MM.1S (cell line): Measurements from ENCODE around the gene TMC1.

ENCODE experiments used
- EZH2 ChIP-seq: fragments of 300-600 bp; sonication (generic); optimal IDR thresholded peaks from 2 replicates; pipeline ENCODE3; 2017; ENCODE audit warnings: low read depth, mild to moderate bottlenecking, antibody characterized with exemption, low read length, mixed read lengths
- TF ChIP-seq, protein P1 (sequence below): fragments of 300-600 bp; sonication (generic); IDR thresholded peaks from 2 replicates; pipeline ENCODE4 v1.5.1; 2016; ENCODE audit warnings: antibody characterized with exemption, low read length, mixed read lengths

DNA sequence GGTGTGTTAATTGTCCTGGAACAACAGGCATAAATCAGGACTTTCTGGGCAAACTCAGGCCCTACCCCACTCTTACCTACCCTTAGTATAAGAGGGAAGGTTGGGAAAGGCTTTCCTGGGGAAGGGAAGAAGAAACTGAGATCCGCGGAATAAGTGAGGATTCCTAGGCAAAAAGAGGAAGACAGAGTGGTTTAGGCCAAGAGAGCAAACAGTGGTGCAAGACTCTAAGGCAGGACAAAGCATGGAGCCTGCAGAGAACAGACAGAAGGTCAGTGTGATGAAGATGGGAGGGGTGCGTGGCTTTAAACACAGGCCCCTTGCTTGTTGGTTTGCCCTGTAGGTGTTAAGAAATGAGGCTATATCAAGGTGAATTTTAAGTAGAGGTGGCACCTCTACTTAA lies 69.4 kb downstream of the TMC1 start:
- TF ChIP-seq, protein P1, sequence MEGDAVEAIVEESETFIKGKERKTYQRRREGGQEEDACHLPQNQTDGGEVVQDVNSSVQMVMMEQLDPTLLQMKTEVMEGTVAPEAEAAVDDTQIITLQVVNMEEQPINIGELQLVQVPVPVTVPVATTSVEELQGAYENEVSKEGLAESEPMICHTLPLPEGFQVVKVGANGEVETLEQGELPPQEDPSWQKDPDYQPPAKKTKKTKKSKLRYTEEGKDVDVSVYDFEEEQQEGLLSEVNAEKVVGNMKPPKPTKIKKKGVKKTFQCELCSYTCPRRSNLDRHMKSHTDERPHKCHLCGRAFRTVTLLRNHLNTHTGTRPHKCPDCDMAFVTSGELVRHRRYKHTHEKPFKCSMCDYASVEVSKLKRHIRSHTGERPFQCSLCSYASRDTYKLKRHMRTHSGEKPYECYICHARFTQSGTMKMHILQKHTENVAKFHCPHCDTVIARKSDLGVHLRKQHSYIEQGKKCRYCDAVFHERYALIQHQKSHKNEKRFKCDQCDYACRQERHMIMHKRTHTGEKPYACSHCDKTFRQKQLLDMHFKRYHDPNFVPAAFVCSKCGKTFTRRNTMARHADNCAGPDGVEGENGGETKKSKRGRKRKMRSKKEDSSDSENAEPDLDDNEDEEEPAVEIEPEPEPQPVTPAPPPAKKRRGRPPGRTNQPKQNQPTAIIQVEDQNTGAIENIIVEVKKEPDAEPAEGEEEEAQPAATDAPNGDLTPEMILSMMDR, result no peak
- no peak for TF ChIP-seq EZH2
